SK-N-SH (cell line): ENCODE data around the gene FAM83F. TPM values are rescaled to one million over a fixed set of nuclear protein-coding genes. Genes with fewer than 3 reads are reported as not detected.
A peak's percentile ranks its signal among the peaks of the same experiment; 100 is the strongest.

Experiments
- CTCF ChIA-PET: fragments of 300-600, 350-600 bp; formaldehyde crosslinking; extraction: SDS; loops from one replicate; lab custom pipeline; 2021; lab: Yijun Ruan, JAX
- POLR2A ChIA-PET: fragments of 350-600 bp; sonication (Branson Sonifier 250); formaldehyde crosslinking; extraction: SDS; loops from one replicate; lab custom pipeline; 2020; ENCODE audit warnings: antibody characterized with exemption, inconsistent platforms; lab: Yijun Ruan, JAX
- DNase-seq: peaks from one replicate; pipeline ENCODE4 v3.0.0; 2012
- H2AFZ ChIP-seq: fragments of 200-600 bp; sonication (generic); 2 replicates; pipeline ENCODE4 v1.8.1; 2016; ENCODE audit warnings: antibody characterized with exemption, mild to moderate bottlenecking, low read depth
- H3F3A ChIP-seq: fragments of 200-600 bp; sonication (generic); replicated peaks from 2 replicates; pipeline ENCODE3; 2016; ENCODE audit warnings: antibody characterized with exemption, mild to moderate bottlenecking; ENCODE audit not compliant: insufficient read depth
- H3K27ac ChIP-seq, 2 experiments: fragments of 200-500 bp in 1 of 2; fragments of 200-600 bp in 1 of 2; sonication (Bioruptor generic) in 1 of 2; sonication (generic), shearing (Covaris generic) in 1 of 2; 2 replicates each; pipeline versions ENCODE4 v1.5.1 to v1.6.1; 2014 to 2016; ENCODE audit warnings: low read depth in 2 of 2, inconsistent platforms in 1 of 2, low read length in 1 of 2, mild to moderate bottlenecking in 1 of 2, mixed read lengths in 1 of 2
- H3K27me3 ChIP-seq: fragments of 200-600 bp; sonication (generic), shearing (Covaris generic); 2 replicates; pipeline ENCODE4 v1.6.1; 2016; ENCODE audit warnings: mixed run types; ENCODE audit not compliant: insufficient read depth
- H3K36me3 ChIP-seq, 2 experiments: fragments of 200-500 bp in 1 of 2; fragments of 200-600 bp in 1 of 2; sonication (Bioruptor generic) in 1 of 2; sonication (generic) in 1 of 2; replicated peaks in 1 of 2; 2 replicates each; pipeline versions ENCODE3 to v1.5.1; 2014 to 2016; ENCODE audit warnings: low read length in 1 of 2, mild to moderate bottlenecking in 1 of 2; ENCODE audit not compliant: insufficient read depth in 2 of 2, control insufficient read depth in 1 of 2
- H3K4me1 ChIP-seq, 2 experiments: fragments of 200-500 bp in 1 of 2; fragments of 200-600 bp in 1 of 2; sonication (Bioruptor generic) in 1 of 2; sonication (generic), shearing (Covaris generic) in 1 of 2; 2 replicates each; pipeline versions ENCODE4 v1.5.1 to v1.6.1; 2014 to 2016; ENCODE audit warnings: low read depth in 1 of 2, low read length in 1 of 2, mixed run types in 1 of 2; ENCODE audit not compliant: insufficient read depth in 2 of 2, control insufficient read depth in 1 of 2
- H3K4me2 ChIP-seq: fragments of 200-600 bp; sonication (generic), shearing (Covaris generic); 2 replicates; pipeline ENCODE4 v1.6.1; 2017; ENCODE audit warnings: mixed run types
- H3K4me3 ChIP-seq, 2 experiments: fragments of 200-500 bp in 1 of 2; fragments of 200-600 bp in 1 of 2; sonication (Bioruptor generic) in 1 of 2; sonication (generic), shearing (Covaris generic) in 1 of 2; 2 replicates each; pipeline versions ENCODE4 v1.5.1 to v1.8.1; 2014 to 2016; ENCODE audit warnings: low read depth in 2 of 2, inconsistent platforms in 1 of 2, low read length in 1 of 2, mild to moderate bottlenecking in 1 of 2, mixed read lengths in 1 of 2, moderate library complexity in 1 of 2
- H3K79me2 ChIP-seq: fragments of 200-600 bp; sonication (generic); 2 replicates; pipeline ENCODE4 v1.8.1; 2017; ENCODE audit warnings: mild to moderate bottlenecking; ENCODE audit not compliant: insufficient read depth
- H3K9ac ChIP-seq: fragments of 200-600 bp; sonication (generic); 2 replicates; pipeline ENCODE4 v1.6.1; 2017; ENCODE audit warnings: mixed run types
- H3K9me2 ChIP-seq: fragments of 200-600 bp; sonication (generic); 2 replicates; pipeline ENCODE4 v1.6.1; 2017; ENCODE audit warnings: mixed run types
- H3K9me3 ChIP-seq: fragments of 200-600 bp; sonication (generic); 2 replicates; pipeline ENCODE4 v1.6.1; 2017; ENCODE audit warnings: mixed run types, mild to moderate bottlenecking, moderate library complexity
- H4K20me1 ChIP-seq: fragments of 200-600 bp; sonication (generic); 2 replicates; pipeline ENCODE4 v1.6.1; 2017; ENCODE audit warnings: mild to moderate bottlenecking, mixed run types; ENCODE audit not compliant: insufficient read depth
- EP300 ChIP-seq, 2 experiments: IDR thresholded peaks; 2 replicates each; pipeline versions ENCODE4 v1.4.0 to v1.6.1; 2012; ENCODE audit warnings: borderline replicate concordance in 1 of 2, low read depth in 1 of 2, low read length in 1 of 2
- GABPA ChIP-seq: IDR thresholded peaks from 2 replicates; pipeline ENCODE4 v1.4.0; 2012; ENCODE audit warnings: low read depth, mild to moderate bottlenecking
- MEF2A ChIP-seq: IDR thresholded peaks from 2 replicates; pipeline ENCODE4 v1.4.0; 2012; ENCODE audit warnings: low read depth, borderline replicate concordance
- RAD21 ChIP-seq: IDR thresholded peaks from 2 replicates; pipeline ENCODE4 v1.6.1; 2012; ENCODE audit warnings: mild to moderate bottlenecking, low read length
- RFX5 ChIP-seq: IDR thresholded peaks from 2 replicates; pipeline ENCODE4 v1.6.1; 2012; ENCODE audit warnings: mild to moderate bottlenecking, improper control_type of control experiment, low read length
- RXRA ChIP-seq: IDR thresholded peaks from 2 replicates; pipeline ENCODE4 v1.4.0; 2012; ENCODE audit warnings: low read depth, mild to moderate bottlenecking, borderline replicate concordance
- TAF1 ChIP-seq: IDR thresholded peaks from 2 replicates; pipeline ENCODE4 v1.6.1; 2012; ENCODE audit warnings: low read depth, mild to moderate bottlenecking, low read length, moderate library complexity, borderline replicate concordance
- TCF12 ChIP-seq: IDR thresholded peaks from 2 replicates; pipeline ENCODE4 v1.4.0; 2012
- WGBS: methylation state at CpG from one replicate; pipeline ENCODE4 v1.1.6; 2017; ENCODE audit warnings: low lambda C conversion rate; 5-methylcytosine and 5-hydroxymethylcytosine counted together
- polyA plus RNA-seq, 3 experiments: library from polyadenylated mRNA; depleted of rRNA; stranded (reverse); fragments of >200 nt; gene quantifications; 2 replicates each; pipeline ENCODE4 v1.2.3, GENCODE V29; 2012
- TF ChIP-seq, protein P1 (sequence below): IDR thresholded peaks from 2 replicates; pipeline ENCODE4 v1.4.0; 2012; ENCODE audit warnings: low read depth, borderline replicate concordance
- TF ChIP-seq, protein P2 (sequence below): fragments of 200-600 bp; sonication (generic); IDR thresholded peaks from 2 replicates; pipeline ENCODE4 v1.6.1; 2017; ENCODE audit warnings: antibody characterized with exemption, mild to moderate bottlenecking, moderate library complexity

Gene FAM83F
- polyA plus RNA-seq, 1 of the 3 experiments (the other 2 are of a cell fraction) = not detected

DNA sequence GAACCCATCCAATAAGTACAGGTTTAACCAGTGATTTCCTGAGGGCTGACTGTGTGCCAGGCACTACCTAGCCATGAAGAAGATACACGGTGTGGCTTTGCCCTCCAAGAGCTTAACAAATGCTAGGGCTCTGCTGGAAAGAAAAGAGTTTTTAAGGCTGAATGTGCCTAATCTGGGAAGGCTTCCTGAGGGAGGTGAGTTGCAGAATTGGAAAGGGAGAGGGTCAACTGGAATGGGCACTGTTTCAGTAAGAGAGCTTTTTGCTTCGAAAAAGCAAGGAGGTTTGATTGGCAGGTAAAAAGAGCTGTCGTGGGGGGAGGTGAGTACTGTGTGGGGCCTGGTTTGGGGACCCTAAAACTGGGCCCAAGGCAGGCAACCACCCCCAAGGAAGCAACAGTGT is 2.7 kb downstream of the FAM83F start:
- Histone ChIP-seq H3K36me3 (no peaks in the 10 kb centered on the region), H3K4me2 (no peak overlapping the region), H3K27me3 (no peaks in the 10 kb centered on the region), H4K20me1 (no peaks in the 10 kb centered on the region), H3K4me3 (no peak overlapping the region), H3K9ac (no peak overlapping the region), H3F3A (no peaks in the 10 kb centered on the region), H3K27ac (no peak overlapping the region; a peak in 1 of 4 replicates), H3K4me1 (peaks cover 0 to 19% of the 10 kb centered on the region in 2 experiments; a peak in 1 of 4 replicates), H3K79me2 (no peaks in the 10 kb centered on the region), H2AFZ (no peak overlapping the region), H3K9me2 (no peaks in the 10 kb centered on the region), H3K9me3 (no peaks in the 10 kb centered on the region)
- WGBS = 79% methylated on average over 2 of the region's 3 CpGs
- no peak for DNase-seq
- POLR2A ChIA-PET = no interaction called here
- TF ChIP-seq GABPA (no peak), TCF12 (no peak), RFX5 (no peak)
- TF ChIP-seq, protein P1, sequence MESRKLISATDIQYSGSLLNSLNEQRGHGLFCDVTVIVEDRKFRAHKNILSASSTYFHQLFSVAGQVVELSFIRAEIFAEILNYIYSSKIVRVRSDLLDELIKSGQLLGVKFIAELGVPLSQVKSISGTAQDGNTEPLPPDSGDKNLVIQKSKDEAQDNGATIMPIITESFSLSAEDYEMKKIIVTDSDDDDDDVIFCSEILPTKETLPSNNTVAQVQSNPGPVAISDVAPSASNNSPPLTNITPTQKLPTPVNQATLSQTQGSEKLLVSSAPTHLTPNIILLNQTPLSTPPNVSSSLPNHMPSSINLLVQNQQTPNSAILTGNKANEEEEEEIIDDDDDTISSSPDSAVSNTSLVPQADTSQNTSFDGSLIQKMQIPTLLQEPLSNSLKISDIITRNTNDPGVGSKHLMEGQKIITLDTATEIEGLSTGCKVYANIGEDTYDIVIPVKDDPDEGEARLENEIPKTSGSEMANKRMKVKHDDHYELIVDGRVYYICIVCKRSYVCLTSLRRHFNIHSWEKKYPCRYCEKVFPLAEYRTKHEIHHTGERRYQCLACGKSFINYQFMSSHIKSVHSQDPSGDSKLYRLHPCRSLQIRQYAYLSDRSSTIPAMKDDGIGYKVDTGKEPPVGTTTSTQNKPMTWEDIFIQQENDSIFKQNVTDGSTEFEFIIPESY = no peak
- CTCF ChIA-PET = no interaction called here

DNA sequence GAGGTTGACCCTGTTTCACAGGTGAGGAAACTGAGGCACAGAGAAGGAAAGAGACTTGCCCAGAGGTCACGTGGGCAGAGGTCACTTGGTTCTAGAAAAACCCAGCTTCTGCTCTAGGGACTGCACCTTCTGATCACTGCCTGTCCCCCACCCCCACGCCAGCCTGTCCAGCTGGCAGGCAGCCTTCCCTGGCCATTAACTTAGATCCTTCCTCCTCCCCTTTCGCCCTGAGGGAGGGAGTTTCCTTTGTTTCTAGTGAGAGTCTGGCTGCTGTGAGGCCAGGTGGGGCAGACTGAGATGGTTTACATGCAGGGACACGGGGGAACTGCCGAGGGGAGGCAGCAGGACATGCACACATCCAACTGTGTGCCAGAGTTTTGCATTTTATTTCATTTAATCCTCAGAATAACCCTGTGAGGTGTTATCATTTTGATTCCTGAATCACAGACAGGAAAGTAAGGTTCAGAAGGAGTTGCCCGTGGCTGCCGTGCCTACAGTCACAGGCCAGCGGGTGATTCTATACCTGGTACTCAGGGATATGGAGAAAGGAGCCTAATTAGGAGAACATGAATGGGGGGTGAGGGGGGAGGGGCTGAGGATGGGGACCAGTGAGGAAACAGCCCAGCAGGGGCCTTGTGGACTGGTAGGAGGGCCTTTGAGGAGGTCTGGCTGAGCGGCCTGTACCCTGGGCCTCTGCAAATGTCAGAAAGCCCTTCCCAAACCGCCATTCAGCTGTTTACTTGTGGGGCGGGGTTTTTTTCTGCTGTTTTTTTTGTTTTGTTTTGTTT is 3.4 kb downstream of the FAM83F start:
- DNase-seq = peak; percentile 76
- Histone ChIP-seq H3K36me3 (no peaks in the 10 kb centered on the region), H3K9ac (no peak overlapping the region), H3K27ac (peak overlapping the region in 1 of 2 experiments; percentile 67; a peak in 2 of 4 replicates), H3K4me2 (no peak overlapping the region), H3K4me3 (no peak overlapping the region), H3K9me3 (no peaks in the 10 kb centered on the region), H3K4me1 (peaks cover 0 to 19% of the 10 kb centered on the region in 2 experiments; a peak in 1 of 4 replicates), H2AFZ (no peak overlapping the region; the same call in 1 of the 2 replicates), H4K20me1 (no peaks in the 10 kb centered on the region), H3K27me3 (no peaks in the 10 kb centered on the region), H3K9me2 (no peaks in the 10 kb centered on the region), H3K79me2 (no peaks in the 10 kb centered on the region), H3F3A (no peaks in the 10 kb centered on the region)
- peak in 1 of 2 experiments; percentile 37; a peak in 1 of 4 replicates for TF ChIP-seq EP300 (IDR thresholded peaks at IDR 0.05; ENCODE audit: borderline replicate concordance in 1 of 2, low read depth in 1 of 2, low read length in 1 of 2)
- peak; percentile 18 for TF ChIP-seq RAD21
- TF ChIP-seq RXRA = no peak
- ChIA-PET POLR2A (no interaction called here), CTCF (interaction anchor here (1.2 kb wide), 1 partner anchor 26 kb away, joined by 4 read pairs; no protein-coding TSS in a partner anchor)
- WGBS = 60% methylated on average over 8 of the region's 11 CpGs

DNA sequence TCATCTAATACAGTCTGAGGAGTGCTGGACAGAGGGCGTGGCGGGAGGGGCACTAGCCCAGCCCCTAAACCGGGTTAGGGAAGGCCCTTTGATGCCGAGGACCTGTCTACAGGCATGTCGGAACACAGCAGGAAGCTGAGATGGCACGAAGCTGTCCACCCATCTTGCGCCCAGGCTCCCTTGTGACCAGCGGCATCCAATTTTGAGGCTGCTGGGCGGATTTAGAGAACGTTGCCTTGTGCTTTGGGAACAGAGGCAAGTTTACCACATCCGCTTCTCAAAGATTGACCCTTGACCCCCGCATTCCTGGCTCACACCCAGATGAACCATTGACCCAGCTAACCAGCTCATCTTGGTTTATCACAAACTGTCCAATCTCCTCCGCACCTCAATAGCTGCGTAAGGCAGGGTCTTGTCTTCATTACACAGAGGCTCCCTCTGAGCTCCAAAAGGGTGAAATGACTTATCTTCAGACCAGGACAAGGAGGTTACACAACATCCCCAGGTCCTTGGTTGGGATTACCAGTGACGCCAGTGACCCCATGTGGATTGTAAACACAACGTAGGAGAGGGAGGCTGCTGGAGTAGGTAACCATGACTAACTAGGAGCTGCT is 4.5 kb downstream of the FAM83F start:
- peaks cover 0 to 19% of the 10 kb centered on the region in 2 experiments; a peak in 1 of 4 replicates for H3K4me1 ChIP-seq
- no peaks in the 10 kb centered on the region for H3K9me3 ChIP-seq
- H3K4me3 ChIP-seq = no peak overlapping the region
- H4K20me1 ChIP-seq = no peaks in the 10 kb centered on the region
- TF ChIP-seq TAF1 = no peak
- no peak for TF ChIP-seq MEF2A
- TF ChIP-seq, protein P2, sequence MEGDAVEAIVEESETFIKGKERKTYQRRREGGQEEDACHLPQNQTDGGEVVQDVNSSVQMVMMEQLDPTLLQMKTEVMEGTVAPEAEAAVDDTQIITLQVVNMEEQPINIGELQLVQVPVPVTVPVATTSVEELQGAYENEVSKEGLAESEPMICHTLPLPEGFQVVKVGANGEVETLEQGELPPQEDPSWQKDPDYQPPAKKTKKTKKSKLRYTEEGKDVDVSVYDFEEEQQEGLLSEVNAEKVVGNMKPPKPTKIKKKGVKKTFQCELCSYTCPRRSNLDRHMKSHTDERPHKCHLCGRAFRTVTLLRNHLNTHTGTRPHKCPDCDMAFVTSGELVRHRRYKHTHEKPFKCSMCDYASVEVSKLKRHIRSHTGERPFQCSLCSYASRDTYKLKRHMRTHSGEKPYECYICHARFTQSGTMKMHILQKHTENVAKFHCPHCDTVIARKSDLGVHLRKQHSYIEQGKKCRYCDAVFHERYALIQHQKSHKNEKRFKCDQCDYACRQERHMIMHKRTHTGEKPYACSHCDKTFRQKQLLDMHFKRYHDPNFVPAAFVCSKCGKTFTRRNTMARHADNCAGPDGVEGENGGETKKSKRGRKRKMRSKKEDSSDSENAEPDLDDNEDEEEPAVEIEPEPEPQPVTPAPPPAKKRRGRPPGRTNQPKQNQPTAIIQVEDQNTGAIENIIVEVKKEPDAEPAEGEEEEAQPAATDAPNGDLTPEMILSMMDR = peak; percentile 7; the same call in 1 of the 2 replicates
- DNase-seq = no peak
- H3F3A ChIP-seq = no peaks in the 10 kb centered on the region
- no peaks in the 10 kb centered on the region for H3K9me2 ChIP-seq
- 61% methylated on average over 5 of the region's 16 CpGs for WGBS
- H2AFZ ChIP-seq = no peak overlapping the region
- ChIA-PET POLR2A (no interaction called here), CTCF (interaction anchor here (1.2 kb wide), 1 partner anchor 25 kb away, joined by 4 read pairs; no protein-coding TSS in a partner anchor)
- H3K27ac ChIP-seq = no peak overlapping the region; a peak in 1 of 4 replicates
- H3K27me3 ChIP-seq = no peaks in the 10 kb centered on the region
- no peak overlapping the region for H3K4me2 ChIP-seq
- no peak overlapping the region for H3K9ac ChIP-seq
- no peaks in the 10 kb centered on the region for H3K79me2 ChIP-seq
- no peaks in the 10 kb centered on the region for H3K36me3 ChIP-seq
